HG02798 (cell line): ENCODE results near the gene TXNRD2.

Source experiments
- ATAC-seq: cut with Tn5 transposase; IDR thresholded peaks from one replicate; pipeline ENCODE4 v1.9.1; 2021; ENCODE audit warnings: mild to moderate bottlenecking; ENCODE audit not compliant: unreplicated experiment, poor library complexity

Gene TXNRD2

DNA sequence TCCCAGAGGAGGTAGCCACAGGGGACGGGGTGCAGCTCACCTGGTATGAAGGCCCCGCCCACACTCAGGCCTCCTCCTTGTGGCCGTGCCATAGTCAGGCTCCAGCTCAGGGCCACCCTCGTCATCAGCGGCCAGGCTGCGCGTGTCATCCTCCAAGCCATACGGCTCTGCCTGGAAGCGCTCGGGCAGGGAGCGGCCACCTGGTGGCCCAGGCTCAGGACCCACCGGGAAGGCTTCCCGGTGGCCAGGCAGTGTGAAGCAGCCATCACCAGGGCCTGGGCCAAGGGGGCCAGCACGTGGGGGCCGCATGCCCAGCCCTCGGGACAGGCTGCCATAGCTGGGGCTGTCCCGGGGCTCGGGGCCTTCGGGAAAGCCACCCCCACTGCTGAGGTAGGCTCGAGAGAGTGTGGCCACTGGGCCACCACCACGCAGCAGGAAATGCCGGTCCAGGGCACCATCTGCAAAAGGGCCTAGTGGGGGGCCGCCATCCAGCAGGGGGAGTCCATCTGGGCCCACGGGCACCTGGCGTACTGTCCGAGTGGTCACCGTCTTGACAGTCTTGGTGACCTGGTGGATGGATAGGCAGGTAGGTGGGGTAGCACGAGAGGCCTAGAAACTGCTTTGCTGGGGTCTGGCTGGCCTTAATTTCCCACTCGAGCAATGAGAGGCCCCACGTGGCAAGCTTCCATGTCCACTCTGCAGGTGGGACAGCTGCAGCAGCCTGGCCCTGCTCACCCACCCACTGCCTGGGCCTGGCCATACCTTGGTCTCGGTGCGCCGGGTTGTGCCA is 39.7 kb upstream of the TXNRD2 start:
- no peak for ATAC-seq

DNA sequence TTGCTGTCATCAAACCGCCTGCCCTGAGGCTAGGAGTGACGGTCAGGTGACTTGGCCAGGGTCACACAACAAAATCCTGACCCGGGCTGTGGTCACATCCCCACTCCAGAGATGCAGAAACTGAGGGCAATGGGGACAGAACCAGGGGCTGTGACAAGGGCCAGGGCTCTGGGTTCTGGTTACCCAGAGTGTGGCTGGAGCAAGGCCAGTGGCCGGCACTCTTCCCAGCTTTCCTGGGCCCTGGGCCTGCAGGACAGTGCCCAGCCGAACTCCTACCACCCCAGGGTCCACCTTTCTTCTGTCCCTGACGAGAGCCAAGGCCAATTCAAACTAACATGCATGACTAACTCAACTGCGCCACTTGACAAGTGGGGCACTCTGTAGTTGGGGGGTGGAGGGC is 39.1 kb upstream of the TXNRD2 start:
- no peak for ATAC-seq

DNA sequence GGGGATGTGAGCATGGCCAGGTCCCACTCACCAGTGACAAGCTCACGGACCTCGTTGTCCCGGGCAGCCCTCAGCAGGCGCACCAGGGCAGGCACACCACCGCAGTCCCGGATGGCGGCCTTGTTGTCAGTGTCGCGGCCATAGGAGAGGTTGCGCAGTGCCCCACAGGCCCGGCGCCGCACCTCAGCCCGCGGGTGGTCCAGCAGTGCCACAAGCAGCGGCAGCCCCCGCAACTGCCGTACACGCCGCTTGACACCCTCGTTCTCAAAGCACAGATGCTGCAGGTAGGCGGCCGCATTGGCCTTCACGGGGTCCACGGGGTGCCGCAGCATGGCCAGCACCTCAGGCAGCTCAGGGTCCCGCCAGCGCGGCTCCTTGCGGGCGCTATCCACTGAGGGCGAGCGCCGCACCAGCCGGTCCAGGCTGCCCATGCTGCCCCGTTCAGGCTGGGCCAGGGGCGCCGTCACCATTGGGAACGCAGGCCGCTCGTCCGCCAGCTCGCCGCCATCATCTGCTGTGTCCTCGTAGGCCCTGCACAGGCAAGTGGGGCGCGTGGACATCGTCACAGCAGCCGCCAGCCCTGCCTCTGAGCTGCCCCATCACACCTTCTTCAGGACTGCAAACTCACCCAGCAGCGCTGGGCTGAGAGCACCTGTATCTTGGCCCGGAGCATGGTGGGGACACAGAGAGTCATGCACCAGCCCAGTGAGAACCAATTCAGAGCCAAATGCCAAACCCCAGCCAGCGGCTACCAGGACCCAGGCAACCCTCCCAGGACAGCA is 38.3 kb upstream of the TXNRD2 start:
- no peak for ATAC-seq

DNA sequence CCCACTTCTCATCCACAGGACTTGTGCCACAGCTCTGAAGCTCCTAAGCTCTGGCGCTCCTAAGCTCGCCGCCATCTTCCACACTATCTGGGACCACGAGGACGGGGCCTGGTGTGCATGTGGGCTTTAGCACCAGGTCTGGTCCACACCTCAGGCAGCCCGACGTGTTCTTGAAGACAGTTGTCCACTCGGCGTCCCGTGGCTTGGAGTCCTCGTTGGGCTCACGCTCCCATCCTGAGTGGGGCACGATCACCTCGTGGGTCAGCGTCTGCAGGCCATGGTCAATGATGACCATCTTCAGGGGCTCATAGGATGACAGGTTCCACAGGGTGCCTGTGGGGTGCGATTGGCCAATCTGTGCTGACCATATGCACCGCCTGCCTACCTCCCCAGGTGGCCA is 37.1 kb upstream of the TXNRD2 start:
- ATAC-seq, result no peak

DNA sequence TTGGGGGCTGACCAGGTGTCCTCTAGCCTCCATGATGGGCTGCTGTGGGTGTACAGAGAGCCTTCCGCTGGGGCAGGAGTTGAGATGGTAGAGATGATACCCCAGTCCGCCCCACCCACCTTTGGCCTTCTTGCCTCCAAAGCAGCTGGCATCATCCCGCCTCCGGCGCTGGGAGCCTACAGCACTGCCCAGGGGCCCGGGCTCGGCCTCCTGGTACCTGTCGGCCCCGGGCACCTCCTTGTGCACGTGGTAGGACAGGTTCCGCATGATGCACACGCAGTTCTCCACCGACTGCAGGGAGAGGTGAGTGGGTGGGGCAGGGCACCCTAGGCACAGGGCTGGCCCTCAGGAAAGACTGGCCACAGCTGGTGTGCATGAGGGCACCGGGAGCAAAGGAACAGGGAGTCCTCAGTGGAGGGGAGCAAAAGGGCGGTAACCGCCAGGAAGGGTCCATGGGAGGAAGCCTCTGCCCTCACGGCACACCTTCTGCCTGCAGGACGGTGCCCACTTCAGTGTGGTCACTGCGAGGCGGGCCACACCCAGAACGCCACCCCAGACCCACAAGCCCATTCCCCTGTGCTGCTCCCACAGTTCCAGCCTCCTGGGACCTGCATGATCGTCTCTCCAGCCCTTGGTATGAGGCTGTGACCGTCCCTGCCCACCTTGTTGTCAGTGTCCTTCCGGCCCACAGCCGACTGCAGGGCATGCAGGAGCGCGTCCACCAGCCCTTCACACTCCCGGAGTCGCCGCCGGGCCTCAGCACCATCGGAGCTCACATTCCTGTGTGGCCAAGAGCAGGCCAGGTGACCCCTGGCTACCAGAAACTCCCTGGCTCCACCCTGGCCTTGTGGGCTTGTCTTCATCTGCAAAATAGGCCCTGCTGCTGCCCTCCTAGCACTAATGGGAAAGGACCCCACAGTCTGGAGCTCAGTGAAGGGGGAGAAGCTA is 36.0 kb upstream of the TXNRD2 start:
- no peak for ATAC-seq

DNA sequence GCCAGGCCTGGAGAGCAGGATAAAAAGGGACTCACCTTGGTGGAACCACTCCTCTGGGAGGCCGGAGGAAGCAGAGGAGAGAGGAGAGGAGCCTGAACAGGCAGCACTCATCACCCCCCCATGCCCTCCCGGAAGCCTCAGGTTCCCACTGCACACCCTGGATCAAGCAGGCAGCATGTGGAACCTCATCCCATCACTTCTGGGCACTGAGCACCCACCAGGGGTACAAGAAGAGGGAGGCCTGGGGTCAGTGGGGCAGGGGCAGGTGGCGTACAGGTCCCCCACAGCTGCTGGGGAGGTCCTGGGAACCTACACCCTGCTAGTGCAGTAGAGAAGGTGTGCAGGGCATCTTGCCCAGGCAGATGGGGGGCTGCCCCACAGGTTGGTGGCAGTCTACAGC is 35.1 kb upstream of the TXNRD2 start:
- ATAC-seq, result no peak

DNA sequence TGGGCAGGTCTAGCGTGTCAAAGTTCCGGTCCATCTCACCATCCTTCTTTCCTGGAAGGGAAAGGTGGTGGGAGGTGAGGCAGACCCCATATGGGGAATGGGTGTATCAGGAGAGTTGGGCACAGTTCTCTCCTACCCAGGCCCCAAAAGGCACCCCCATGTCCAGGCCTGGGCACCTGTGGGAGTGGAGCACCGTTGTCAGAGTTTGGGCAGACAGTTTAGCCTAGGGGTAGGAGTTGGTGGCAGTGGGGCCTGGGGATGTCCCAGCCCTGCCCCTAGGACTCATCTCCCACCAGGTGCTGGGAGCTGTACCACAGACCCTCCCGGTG is 34.1 kb upstream of the TXNRD2 start:
- no peak for ATAC-seq

DNA sequence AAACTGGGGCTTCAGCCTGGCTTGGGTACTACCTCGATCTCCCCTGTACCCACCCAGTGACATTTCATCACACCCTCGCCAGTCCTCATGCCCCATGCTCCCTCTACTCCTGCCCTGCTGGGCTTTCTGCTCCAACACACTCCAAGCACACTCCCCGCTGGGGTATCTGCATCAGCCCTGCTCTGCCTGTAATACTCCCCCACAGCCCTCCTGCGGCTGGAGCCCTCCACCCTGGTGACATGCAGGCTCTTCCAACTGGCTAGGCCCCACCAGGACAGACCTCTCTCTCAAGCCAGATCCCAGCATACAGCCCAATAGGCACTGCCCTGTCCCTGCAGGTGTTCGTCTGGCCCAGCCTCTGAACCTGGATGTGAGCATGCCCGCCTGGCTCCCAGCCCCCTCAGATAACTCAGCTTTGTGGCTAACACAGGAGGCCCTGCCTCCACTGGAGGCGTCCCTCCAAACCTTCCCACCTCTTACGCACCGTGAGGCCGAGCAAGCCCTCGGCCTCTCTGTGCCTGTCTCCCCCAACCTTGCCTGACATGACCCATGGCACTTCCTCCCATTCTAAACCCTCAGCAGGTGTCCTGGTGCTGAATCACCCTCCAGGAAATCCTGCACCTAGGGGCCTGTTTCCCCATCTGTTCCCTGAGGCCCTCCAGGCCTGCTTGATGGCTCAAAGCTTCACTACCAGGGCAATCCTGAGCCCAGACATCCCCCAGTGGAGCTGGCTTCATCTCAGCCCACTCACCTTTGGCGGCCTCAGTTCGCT is 33.5 kb upstream of the TXNRD2 start:
- ATAC-seq, result no peak

DNA sequence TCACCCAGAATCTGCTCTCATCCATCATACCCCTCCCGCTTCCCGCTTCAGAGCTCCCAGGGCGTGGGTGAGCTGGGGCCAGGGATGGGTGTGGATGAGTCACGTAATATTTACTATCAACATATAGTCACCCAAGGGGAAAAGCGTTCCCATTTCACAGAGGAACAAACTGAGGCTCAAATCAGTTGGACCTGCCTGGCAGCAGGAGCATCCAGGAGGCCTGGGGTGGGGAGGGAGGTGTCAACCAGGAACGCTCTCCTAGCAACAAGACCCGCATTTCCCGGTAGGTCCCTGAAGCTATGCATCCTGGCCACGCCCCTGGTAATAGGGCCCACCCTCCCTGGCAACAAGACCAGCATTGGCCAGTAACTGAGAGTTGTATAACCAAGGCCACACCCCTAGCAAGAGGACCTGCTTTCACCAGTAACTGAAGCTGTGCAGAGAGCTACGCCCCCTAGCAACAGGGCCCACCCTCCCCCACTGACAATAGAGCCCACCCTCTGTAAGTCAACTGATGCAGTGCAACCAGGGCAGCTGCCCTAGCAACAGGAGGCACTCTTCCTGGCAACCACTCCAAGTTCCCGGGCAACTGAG is 32.7 kb upstream of the TXNRD2 start:
- ATAC-seq, result no peak

DNA sequence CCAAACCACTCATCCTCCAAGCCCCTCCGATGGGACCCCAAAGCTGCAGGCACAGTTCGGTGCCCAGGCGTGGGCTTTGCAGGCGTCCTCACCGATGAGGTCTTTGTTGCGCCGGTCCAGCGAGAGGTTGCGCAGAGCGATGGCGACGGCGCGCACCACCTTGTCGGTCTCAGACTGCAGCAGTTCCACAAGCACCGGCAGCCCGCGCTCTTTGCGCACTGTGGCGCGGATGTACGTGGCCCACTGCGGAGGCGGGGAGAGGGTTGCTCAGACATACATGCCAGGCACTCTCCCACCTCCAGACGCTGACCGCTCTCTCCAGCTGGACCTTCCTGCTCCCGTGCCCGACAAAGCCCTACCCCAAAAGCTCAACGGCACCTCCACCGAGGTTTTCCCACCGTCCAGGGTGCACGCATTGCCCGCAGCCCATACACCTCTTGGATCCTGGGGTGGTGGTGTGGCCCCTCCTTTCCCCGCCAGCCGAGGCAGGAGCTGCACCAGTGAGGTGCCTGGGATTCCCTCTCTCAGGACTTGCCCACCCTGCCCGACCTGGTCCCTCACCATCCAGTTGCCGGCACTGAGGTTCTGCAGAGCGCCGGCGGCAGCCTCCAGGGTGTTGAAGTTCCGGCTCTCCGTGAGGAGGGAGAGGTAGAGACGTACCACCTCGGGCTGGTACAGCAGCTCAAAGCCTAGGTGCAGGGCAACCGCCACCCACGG is 32.1 kb upstream of the TXNRD2 start:
- no peak for ATAC-seq

DNA sequence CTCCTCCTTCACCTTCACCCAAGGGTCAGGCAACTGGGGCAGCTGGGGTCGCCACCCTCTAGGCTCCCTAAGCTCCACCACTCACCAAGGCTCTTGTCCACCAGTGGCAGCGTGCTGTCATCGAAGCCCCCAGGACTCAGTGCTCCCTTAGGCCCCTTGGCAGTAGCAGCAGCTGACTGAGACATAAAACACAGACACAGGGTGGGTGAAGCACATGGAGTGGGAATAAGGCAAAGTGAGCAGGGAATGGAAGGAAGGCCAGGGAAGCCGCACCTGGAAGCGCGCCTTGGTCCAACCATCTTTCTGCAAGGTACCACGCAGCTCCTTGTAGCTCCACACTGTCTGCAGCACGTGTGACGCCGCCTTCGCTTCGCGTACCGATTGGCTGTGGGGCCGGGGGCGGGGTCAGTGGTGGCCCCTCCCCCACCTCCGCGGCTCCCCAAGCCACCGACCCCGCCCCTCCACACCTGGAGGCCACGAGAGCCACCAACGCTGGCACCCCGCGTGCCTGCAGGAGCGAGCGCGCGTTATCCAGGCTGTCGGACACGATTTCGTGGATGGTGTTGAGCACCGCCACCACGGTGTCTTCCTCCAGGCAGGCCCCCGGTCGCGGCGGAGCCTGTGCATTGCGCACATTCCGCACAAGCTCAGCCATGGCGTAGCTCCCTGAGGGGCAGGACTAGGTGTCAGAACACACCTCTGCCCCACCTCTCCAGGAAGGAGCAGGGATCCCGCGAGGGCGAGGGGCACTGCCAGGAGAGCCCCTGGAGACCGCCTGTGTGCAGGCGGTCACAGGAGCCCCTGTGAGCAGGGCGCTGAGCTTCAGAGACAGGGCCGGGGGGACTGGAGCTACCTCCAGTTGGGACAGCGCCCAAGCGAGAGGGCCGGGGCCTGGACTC is 31.3 kb upstream of the TXNRD2 start:
- ATAC-seq, result no peak

DNA sequence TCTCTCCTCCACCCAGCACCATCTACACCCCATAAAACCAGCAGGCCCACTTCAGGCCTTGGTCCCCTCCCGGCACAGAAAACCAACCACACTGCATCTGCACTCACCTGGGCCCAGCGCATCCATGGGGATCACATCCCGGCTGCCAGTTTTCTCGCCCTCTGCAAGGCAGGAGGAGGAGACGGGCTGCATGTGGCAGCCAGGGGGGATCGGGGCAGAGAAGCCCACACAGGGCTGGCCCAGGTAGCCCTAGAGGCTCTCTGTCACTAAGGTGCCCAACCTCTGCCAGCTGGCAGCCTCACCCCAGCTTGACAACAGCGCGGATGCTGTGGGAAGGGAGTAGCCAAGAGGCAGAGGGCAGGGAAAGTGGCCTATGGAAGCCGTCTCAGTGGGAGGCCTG is 30.6 kb upstream of the TXNRD2 start:
- no peak for ATAC-seq

DNA sequence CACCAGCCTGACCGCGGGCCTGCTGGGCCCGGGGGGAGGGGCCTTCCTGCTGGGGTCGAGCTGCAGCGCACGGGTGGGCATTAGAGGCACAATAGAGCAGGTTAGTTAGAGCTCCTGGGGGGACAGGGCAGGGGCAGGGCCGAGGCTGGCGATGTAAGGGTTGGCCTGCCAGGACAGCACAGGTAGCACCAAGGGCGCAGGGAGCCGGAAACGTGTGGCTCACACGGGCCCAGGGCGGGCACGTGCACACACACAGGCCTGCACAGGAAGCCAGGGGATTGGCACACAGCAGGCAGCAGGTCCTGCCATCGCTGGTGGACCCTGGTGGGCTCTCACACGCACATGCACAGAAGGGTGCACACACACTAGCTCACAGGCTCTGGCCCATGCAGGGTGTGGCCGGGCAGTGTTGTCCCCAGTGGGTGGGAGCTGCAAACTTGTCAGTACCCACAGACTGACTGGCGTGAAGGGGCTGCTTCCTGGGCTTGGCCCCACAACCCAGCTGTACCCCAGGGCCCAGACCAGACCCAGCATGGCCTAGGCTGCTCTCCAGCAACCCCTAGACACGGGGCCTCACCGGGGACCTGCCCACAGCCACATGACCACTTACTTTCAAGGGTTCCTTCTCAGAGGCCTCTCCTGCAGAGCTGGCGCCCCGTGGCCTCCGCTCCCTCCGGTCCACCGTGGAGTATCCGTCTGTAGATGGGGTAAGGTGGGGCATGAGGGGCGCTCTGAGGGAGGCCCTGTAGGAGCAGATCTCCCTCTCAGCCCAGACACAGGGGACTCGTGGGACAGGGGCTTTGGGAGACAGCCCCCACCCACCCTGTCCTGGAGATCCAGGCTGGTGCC is 29.9 kb upstream of the TXNRD2 start:
- no peak for ATAC-seq

DNA sequence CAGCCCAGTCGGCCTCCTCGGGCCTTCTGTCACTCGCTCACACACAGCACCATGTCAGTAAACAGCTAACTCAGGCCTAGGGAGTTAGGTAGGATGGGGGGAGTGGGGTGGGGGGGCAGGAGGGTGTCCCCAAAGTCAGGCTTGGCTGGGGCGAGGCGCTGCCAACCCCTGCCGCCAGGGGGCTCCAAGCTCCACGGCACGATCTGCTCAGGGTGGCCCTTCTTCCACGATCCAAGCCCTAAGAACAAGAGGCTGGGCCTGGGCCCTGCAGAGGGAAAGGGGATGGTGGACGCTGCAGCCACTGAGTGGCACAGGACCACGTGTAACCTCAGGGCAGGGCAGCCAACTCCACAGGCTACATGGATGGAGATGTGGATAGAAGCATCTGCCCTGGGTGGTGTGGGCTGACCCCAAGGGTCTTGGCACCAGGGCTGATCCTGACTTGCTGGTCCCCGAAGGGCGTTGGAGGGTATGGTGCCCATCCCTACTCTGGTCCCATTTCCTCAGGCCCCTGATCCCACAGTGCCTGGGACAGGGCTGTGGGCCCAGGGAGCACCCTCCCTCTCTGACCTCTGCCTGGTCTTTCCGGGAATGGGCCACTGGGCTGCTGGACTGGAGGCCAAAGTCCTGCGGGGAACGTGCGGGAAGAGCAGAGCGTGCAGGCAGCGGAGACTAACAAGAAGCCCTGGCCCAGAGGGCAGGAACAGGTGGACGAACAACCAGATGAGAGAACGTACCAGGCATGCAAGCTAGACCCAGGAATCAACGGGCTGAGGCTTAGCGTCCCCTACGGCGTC is 29.1 kb upstream of the TXNRD2 start:
- no peak for ATAC-seq

DNA sequence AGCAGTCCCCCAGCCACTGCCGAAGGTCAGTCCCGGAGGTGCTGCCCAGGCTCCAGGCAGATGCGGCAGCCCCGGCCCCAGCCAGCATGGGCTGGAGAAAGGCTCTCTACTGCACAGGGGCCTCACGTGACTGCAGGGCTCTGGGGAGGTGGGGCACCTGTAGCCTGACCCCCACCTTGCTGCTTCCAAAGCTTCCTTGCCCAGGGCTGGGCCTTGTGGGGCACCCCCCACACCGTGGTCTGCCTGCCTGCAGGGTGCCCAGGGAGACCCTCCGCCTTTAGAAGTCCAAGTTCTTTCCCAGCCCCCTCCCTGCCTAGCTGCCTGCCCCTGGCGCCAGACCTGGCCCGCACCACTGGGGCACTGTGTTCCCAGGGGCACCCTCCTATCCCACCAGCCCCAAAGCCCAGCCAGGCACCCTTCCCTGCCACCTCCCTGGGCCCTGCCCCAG is 28.4 kb upstream of the TXNRD2 start:
- no peak for ATAC-seq

DNA sequence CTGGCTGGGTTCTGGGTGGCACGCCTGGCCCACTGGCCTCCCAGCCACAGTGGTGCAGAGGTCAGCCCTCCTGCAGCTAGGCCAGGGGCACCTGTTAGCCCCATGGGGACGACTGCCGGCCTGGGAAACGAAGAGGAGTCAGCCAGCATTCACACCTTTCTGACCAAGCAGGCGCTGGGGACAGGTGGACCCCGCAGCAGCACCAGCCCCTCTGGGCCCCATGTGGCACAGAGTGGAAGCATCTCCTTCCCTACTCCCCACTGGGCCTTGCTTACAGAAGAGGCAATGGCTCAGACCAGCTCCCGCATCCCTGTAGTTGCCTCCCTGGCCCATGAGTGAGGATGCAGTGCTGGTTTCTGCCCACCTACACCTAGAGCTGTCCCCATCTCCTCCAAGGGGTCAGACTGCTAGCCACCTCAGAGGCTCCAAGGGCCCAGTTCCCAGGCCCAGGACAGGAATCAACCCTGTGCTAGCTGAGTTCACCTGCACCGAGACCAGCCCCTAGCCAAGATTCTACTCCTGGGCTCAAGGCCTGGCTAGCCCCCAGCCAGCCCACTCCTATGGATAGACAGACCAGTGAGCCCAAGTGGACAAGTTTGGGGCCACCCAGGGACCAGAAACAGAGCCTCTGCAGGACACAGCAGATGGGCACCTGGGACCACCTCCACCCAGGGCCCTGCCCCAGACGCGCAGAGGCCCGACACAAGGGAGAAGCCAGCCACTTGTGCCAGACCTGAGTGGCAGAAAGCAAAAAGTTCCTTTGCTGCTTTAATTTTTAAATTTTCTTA is 27.7 kb upstream of the TXNRD2 start:
- no peak for ATAC-seq
